Measurements from ENCODE around the gene NQO1. TPM values are rescaled to one million over a fixed set of nuclear protein-coding genes. Genes with fewer than 3 reads are reported as not detected.

Gene NQO1
- total RNA-seq, 1 donor from 2014 or later = 7.2 TPM

DNA sequence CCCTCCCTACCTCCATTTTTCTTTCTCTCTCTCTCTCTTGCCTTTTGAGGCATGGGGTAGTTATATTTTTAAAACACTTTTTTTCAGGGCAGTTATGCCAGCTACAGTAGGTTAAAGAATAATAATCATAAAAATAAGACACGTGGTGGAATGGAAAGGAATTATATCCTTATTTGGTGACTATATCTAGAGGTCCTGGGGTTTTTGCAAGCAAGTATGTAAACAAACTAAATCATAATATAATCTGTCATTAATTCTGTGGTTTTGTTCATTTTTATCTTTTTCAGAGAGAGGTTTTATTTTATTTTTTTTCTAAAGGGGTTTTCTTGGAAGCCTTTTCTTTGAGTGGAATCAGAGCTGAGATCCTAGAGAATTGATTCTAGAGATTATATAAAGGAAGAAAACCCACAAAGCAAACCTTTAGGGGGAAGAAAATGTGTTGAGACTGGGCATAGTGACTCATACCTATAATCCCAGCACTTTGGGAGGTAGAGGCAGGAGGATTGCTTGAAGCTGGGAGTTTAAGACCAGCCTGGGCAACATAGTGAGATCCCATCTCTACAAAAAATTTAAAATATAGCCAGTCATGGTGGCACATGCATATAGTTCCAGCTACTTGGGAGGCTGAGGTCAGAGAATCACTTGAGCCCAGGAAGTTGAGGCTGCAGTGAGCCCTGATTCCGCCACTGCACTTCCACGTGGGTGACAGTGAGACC is 53.2 kb downstream of the NQO1 start:
- Mint-ChIP-seq H3K36me3 (ENCODE audit: unreplicated experiment) (no peaks in the 10 kb centered on the region), H3K4me1 (ENCODE audit: low read depth, unreplicated experiment) (no peaks in the 10 kb centered on the region), H3K9me3 (ENCODE audit: unreplicated experiment) (no peaks in the 10 kb centered on the region), H3K27ac (ENCODE audit: unreplicated experiment) (no peak overlapping the region), H3K4me3 (ENCODE audit: unreplicated experiment) (no peak overlapping the region), H3K27me3 (ENCODE audit: unreplicated experiment) (no peaks in the 10 kb centered on the region)
- TF ChIP-seq, protein P1, sequence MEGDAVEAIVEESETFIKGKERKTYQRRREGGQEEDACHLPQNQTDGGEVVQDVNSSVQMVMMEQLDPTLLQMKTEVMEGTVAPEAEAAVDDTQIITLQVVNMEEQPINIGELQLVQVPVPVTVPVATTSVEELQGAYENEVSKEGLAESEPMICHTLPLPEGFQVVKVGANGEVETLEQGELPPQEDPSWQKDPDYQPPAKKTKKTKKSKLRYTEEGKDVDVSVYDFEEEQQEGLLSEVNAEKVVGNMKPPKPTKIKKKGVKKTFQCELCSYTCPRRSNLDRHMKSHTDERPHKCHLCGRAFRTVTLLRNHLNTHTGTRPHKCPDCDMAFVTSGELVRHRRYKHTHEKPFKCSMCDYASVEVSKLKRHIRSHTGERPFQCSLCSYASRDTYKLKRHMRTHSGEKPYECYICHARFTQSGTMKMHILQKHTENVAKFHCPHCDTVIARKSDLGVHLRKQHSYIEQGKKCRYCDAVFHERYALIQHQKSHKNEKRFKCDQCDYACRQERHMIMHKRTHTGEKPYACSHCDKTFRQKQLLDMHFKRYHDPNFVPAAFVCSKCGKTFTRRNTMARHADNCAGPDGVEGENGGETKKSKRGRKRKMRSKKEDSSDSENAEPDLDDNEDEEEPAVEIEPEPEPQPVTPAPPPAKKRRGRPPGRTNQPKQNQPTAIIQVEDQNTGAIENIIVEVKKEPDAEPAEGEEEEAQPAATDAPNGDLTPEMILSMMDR (IDR thresholded peaks at IDR 0.05; ENCODE audit: partially characterized antibody, unreplicated experiment) = no peak
- no peak for DNase-seq

DNA sequence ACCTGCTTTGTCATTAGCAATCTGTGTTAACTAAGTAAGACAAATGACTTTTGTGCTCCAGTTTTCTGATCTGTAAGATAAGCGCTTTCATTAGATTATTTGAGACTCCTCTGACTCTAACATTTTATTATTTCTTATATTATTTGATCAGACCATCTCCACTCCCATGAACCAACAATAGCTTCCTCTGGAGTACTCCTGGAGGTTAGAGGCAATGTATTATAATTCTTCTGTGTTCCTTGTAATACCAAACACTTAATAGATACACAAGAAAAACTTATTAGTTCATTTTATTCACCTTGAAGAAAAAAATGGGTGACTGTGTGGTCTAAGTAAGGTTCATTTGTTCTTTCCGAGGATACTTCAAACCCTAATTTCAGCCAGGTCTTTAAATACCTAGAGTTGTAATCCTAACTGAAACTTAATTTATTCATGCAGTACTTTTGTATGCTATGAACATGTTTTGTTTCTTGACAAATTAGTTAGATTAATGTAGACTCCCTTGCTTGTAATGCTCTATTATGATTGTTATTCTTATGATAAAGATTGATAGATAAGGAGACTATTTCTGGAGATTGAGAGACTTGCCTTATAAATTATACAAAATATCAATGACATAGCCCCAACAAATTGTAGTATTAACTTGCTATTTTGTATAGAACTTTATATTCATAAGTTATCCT is 53.9 kb downstream of the NQO1 start:
- Mint-ChIP-seq H3K36me3 (ENCODE audit: unreplicated experiment) (no peaks in the 10 kb centered on the region), H3K4me3 (ENCODE audit: unreplicated experiment) (no peak overlapping the region), H3K9me3 (ENCODE audit: unreplicated experiment) (no peaks in the 10 kb centered on the region), H3K27me3 (ENCODE audit: unreplicated experiment) (no peaks in the 10 kb centered on the region), H3K27ac (ENCODE audit: unreplicated experiment) (no peak overlapping the region), H3K4me1 (ENCODE audit: low read depth, unreplicated experiment) (no peaks in the 10 kb centered on the region)
- TF ChIP-seq, protein P1 (IDR thresholded peaks at IDR 0.05; ENCODE audit: partially characterized antibody, unreplicated experiment) = no peak
- DNase-seq = no peak

DNA sequence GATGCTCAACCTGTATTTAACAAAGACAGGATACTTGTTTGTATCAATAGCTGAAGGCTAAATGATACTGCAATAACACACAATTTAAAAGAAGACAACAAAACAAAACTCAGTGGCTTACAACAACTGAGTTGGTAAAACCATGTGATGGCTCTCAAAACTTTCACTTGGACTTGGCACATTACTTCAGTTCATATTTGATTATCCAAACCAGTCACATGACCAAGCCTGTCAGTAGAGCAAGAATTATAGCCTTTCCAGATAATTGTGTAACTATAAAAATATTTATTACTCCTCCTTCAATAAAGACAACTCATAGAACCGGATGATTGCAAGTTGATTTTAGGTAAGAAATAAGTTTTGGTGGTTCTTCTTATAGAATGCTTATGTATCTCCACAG is 56.8 kb downstream of the NQO1 start:
- Mint-ChIP-seq H3K27ac (ENCODE audit: unreplicated experiment) (no peak overlapping the region), H3K4me3 (ENCODE audit: unreplicated experiment) (no peak overlapping the region), H3K9me3 (ENCODE audit: unreplicated experiment) (no peaks in the 10 kb centered on the region), H3K4me1 (ENCODE audit: low read depth, unreplicated experiment) (no peaks in the 10 kb centered on the region), H3K27me3 (ENCODE audit: unreplicated experiment) (no peaks in the 10 kb centered on the region), H3K36me3 (ENCODE audit: unreplicated experiment) (no peaks in the 10 kb centered on the region)
- TF ChIP-seq, protein P1 (IDR thresholded peaks at IDR 0.05; ENCODE audit: partially characterized antibody, unreplicated experiment) = no peak
- no peak for DNase-seq

DNA sequence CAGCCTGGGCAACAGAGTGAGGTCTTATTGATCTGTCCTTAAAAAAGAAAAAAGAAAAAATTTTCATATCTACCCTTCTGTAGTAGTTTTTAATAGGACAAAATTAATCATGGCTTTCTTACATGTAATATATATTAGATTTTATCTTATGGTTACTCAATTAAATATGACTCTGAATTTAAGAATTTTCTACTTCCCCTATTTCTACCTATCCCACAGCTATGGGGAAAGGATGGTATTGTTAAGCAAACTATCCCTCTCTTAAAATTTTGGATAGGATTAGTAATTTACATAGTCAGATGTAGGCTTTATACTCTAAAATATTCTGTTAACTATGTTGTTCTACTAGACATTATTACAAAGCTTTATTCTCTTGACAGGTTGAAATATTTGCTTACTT is 62.5 kb downstream of the NQO1 start:
- Mint-ChIP-seq H3K36me3 (ENCODE audit: unreplicated experiment) (no peaks in the 10 kb centered on the region), H3K27me3 (ENCODE audit: unreplicated experiment) (no peaks in the 10 kb centered on the region), H3K9me3 (ENCODE audit: unreplicated experiment) (no peaks in the 10 kb centered on the region), H3K4me1 (ENCODE audit: low read depth, unreplicated experiment) (no peaks in the 10 kb centered on the region), H3K4me3 (ENCODE audit: unreplicated experiment) (no peak overlapping the region), H3K27ac (ENCODE audit: unreplicated experiment) (no peak overlapping the region)
- TF ChIP-seq, protein P1 (IDR thresholded peaks at IDR 0.05; ENCODE audit: partially characterized antibody, unreplicated experiment) = no peak
- DNase-seq = no peak

DNA sequence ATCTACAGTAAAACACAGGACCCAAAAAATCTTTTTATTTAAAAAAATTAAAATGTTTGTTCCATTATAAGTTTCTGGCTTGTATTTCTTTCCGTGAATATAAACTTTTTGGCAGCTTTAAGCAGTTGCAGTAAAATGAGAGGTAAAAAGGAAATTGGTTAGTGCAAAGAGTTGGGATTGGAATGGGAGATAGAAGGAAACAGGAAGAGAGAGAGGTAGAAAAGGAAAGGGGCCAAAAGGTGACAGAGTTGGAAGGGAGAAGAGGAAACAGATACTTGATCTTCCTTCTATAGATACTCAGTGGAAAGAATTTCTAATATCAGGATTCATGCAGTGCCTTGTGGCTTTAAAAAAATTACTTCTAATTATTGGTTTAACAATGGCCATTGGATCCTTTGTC is 63.5 kb downstream of the NQO1 start:
- H3K27ac Mint-ChIP-seq (ENCODE audit: unreplicated experiment) = no peak overlapping the region
- H3K4me1 Mint-ChIP-seq (ENCODE audit: low read depth, unreplicated experiment) = no peaks in the 10 kb centered on the region
- H3K4me3 Mint-ChIP-seq (ENCODE audit: unreplicated experiment) = no peak overlapping the region
- no peaks in the 10 kb centered on the region for H3K36me3 Mint-ChIP-seq (ENCODE audit: unreplicated experiment)
- DNase-seq = no peak
- no peaks in the 10 kb centered on the region for H3K27me3 Mint-ChIP-seq (ENCODE audit: unreplicated experiment)
- peaks cover 2% of the 10 kb centered on the region for H3K9me3 Mint-ChIP-seq (ENCODE audit: unreplicated experiment)
- TF ChIP-seq, protein P1 (IDR thresholded peaks at IDR 0.05; ENCODE audit: partially characterized antibody, unreplicated experiment) = no peak

Data from glutamatergic neuron (in vitro differentiated cells).